Measurements from ENCODE around the gene SAMD11. TPM values are rescaled to one million over a fixed set of nuclear protein-coding genes. Genes with fewer than 3 reads are reported as not detected.
A peak's percentile ranks its signal among the peaks of the same experiment; 100 is the strongest.

Gene SAMD11
- total RNA-seq, 1 experiment from 2014 or later, result 11.5 TPM

GRCh38 chr1:919271-919872 is 4.4 kb upstream of the SAMD11 start:
- peaks cover 31% of the 10 kb centered on the region in 2 experiments for H3K4me1 ChIP-seq (ENCODE audit: control insufficient read depth in 1 of 2, insufficient read depth in 2 of 2, low read length in 2 of 2)
- no peaks in the 10 kb centered on the region for H3K36me3 ChIP-seq (ENCODE audit: control insufficient read depth in 1 of 2, insufficient read depth in 2 of 2, low read length in 2 of 2)
- no peak overlapping the region for H2AFZ ChIP-seq (ENCODE audit: low read depth, low read length, poor library complexity, severe bottlenecking)
- ChIA-PET RAD21 (ENCODE audit: low non-redundant PET in 1 of 2, low total read pairs in 2 of 2, uncharacterized antibody in 2 of 2, unreplicated experiment in 2 of 2) (interaction anchor here in 1 of 2 experiments (0.6 kb wide), 1 partner anchor 23 kb away, joined by 6 read pairs; no protein-coding TSS in a partner anchor), CTCF (interaction anchor here (0.6 kb wide), 1 partner anchor 15 kb away, joined by 4 read pairs; no protein-coding TSS in a partner anchor), POLR2A (no interaction called here)
- H3K27ac ChIP-seq (ENCODE audit: low read depth, low read length), result no peak overlapping the region
- no peaks in the 10 kb centered on the region for H3K9me3 ChIP-seq (ENCODE audit: control insufficient read depth in 1 of 2, insufficient read depth in 1 of 2, low read depth in 1 of 2, low read length in 2 of 2)
- no peak overlapping the region for H3K4me2 ChIP-seq (ENCODE audit: low read length)
- no peak overlapping the region for H3K4me3 ChIP-seq (replicated peaks in 1 of 2; ENCODE audit: low read depth in 1 of 2, low read length in 2 of 2)
- peaks cover 37% of the 10 kb centered on the region; the same call in 1 of the 2 replicates for H3K27me3 ChIP-seq (ENCODE audit: insufficient read depth, low read length)
- no peak for TF ChIP-seq ELF1 (IDR thresholded peaks at IDR 0.05; ENCODE audit: borderline replicate concordance, low read depth)
- TF ChIP-seq, protein P1, sequence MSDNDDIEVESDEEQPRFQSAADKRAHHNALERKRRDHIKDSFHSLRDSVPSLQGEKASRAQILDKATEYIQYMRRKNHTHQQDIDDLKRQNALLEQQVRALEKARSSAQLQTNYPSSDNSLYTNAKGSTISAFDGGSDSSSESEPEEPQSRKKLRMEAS (IDR thresholded peaks at IDR 0.05), result no peak
- TF ChIP-seq FOSL1 (IDR thresholded peaks at IDR 0.05; ENCODE audit: low read depth), result no peak
- TF ChIP-seq, protein P2, sequence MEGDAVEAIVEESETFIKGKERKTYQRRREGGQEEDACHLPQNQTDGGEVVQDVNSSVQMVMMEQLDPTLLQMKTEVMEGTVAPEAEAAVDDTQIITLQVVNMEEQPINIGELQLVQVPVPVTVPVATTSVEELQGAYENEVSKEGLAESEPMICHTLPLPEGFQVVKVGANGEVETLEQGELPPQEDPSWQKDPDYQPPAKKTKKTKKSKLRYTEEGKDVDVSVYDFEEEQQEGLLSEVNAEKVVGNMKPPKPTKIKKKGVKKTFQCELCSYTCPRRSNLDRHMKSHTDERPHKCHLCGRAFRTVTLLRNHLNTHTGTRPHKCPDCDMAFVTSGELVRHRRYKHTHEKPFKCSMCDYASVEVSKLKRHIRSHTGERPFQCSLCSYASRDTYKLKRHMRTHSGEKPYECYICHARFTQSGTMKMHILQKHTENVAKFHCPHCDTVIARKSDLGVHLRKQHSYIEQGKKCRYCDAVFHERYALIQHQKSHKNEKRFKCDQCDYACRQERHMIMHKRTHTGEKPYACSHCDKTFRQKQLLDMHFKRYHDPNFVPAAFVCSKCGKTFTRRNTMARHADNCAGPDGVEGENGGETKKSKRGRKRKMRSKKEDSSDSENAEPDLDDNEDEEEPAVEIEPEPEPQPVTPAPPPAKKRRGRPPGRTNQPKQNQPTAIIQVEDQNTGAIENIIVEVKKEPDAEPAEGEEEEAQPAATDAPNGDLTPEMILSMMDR (IDR thresholded peaks at IDR 0.05 in 2 of 3, conservative IDR thresholded peaks at IDR 0.05 in 1 of 3; ENCODE audit: borderline replicate concordance in 1 of 3, insufficient read depth in 1 of 3, low read depth in 2 of 3, low read length in 2 of 3), result 0 out of 6 replicates have a peak, but pooled peaks of 1 of the 3 experiments have one; percentile 5
- TF ChIP-seq EZH2phosphoT487 (IDR thresholded peaks at IDR 0.05; ENCODE audit: borderline replicate concordance), result no peak
- no peak for TF ChIP-seq YY1 (IDR thresholded peaks at IDR 0.05; ENCODE audit: extremely low read depth, insufficient replicate concordance, low read depth, low read length)
- TF ChIP-seq EGR1 (IDR thresholded peaks at IDR 0.05; ENCODE audit: low read depth), result no peak
- no peak for ATAC-seq
- intact Hi-C loops (cut with micrococcal nuclease), result no loop called here
- H3K9me2 ChIP-seq (ENCODE audit: insufficient read depth), result no peaks in the 10 kb centered on the region
- H4K20me1 ChIP-seq (ENCODE audit: insufficient read depth), result no peaks in the 10 kb centered on the region
- no peaks in the 10 kb centered on the region for H3K79me2 ChIP-seq (ENCODE audit: insufficient read depth, low read length)
- no peak overlapping the region for H3K9ac ChIP-seq (ENCODE audit: low read length)
- no TSS peak for BruUV-seq (replicated peaks)
- no peak for DNase-seq (ENCODE audit: low read depth, low spot score)
